Left forelimb (tissue), 1 donor: ENCODE data around the gene ACTL6B.
"Not testable (repeated sequence)": the region's sequence is repeated elsewhere in the genome, so short reads cannot be mapped to it uniquely, and the experiment has no call there.

Experiments
- DNase-seq: peaks from one replicate; pipeline ENCODE4 v3.0.0-alpha.2; 2018; ENCODE audit warnings: low spot score

The ACTL6B gene

GRCh38 chr7:100671353-100672327 lies 15.4 kb upstream of the ACTL6B start:
- DNase-seq, result no peak

GRCh38 chr7:100670074-100670473 lies 13.8 kb upstream of the ACTL6B start:
- no peak for DNase-seq

GRCh38 chr7:100669106-100669505 lies 12.9 kb upstream of the ACTL6B start:
- not testable (repeated sequence) for DNase-seq

- DNase-seq, result no peak
Observed at GRCh38 chr7:100668069-100668449, 11.8 kb upstream of the ACTL6B start.

GRCh38 chr7:100667331-100668068 lies 11.3 kb upstream of the ACTL6B start:
- no peak for DNase-seq

- no peak for DNase-seq
Observed at GRCh38 chr7:100665168-100665726, 9.0 kb upstream of the ACTL6B start.

- not testable (repeated sequence) for DNase-seq
Observed at GRCh38 chr7:100662194-100662776, 6.0 kb upstream of the ACTL6B start.

- DNase-seq, result no peak
Observed at GRCh38 chr7:100654908-100655831, 1.1 kb downstream of the ACTL6B start.

- no peak for DNase-seq
Observed at GRCh38 chr7:100649826-100650565, 6.3 kb downstream of the ACTL6B start.

- DNase-seq, result no peak
Observed at GRCh38 chr7:100642534-100642907, 13.7 kb downstream of the ACTL6B start.

- no peak for DNase-seq
Observed at GRCh38 chr7:100641860-100642533, 14.3 kb downstream of the ACTL6B start.

GRCh38 chr7:100641463-100641859 lies 14.8 kb downstream of the ACTL6B start, which contains the start of gene TFR2:
Gene TFR2, minus strand, starts transcription at chr7:100641552. Its CDS starts 43 bp downstream, at chr7:100641509.
- DNase-seq, result no peak

- no peak for DNase-seq
Observed at GRCh38 chr7:100640517-100641440, 15.5 kb downstream of the ACTL6B start.

- no peak for DNase-seq
Observed at GRCh38 chr7:100639995-100640516, 16.2 kb downstream of the ACTL6B start.

GRCh38 chr7:100632951-100633717 lies 23.1 kb downstream of the ACTL6B start:
- DNase-seq, result no peak

- no peak for DNase-seq
Observed at GRCh38 chr7:100630066-100630465, 26.2 kb downstream of the ACTL6B start.

- DNase-seq, result no peak
Observed at GRCh38 chr7:100629117-100629716, 27.0 kb downstream of the ACTL6B start.
